Astrocyte (in vitro differentiated cells and primary cell): ENCODE results near the gene FDX1. TPM values are rescaled to one million over a fixed set of nuclear protein-coding genes. Genes with fewer than 3 reads are reported as not detected.
A peak's percentile ranks its signal among the peaks of the same experiment; 100 is the strongest.

ENCODE experiments used
- DNase-seq: peaks from one replicate; pipeline ENCODE4 v3.0.0-alpha.2; 2010; ENCODE audit warnings: low read depth
- FAIRE-seq: peaks from 2 replicates; lab custom pipeline; 2011; peaks lifted over from hg19 to GRCh38; lab: Jason Lieb, UNC
- H2AFZ ChIP-seq: 2 replicates; pipeline ENCODE4 v1.6.0; 2012; ENCODE audit warnings: low read depth, low read length, inconsistent platforms
- H3K27ac ChIP-seq: 2 replicates; pipeline ENCODE4 v1.5.1; 2011; ENCODE audit warnings: low read depth, low read length, inconsistent platforms
- H3K27me3 ChIP-seq: 2 replicates; pipeline ENCODE4 v1.6.0; 2011; ENCODE audit warnings: low read length, inconsistent platforms; ENCODE audit not compliant: insufficient read depth
- H3K36me3 ChIP-seq: 2 replicates; pipeline ENCODE4 v1.5.1; 2011; ENCODE audit warnings: low read length, inconsistent platforms; ENCODE audit not compliant: insufficient read depth
- H3K4me1 ChIP-seq: 2 replicates; pipeline ENCODE4 v1.5.1; 2011; ENCODE audit warnings: low read length, inconsistent platforms; ENCODE audit not compliant: insufficient read depth
- H3K4me2 ChIP-seq: 2 replicates; pipeline ENCODE4 v1.6.0; 2012; ENCODE audit warnings: low read length, inconsistent platforms
- H3K4me3 ChIP-seq: 2 replicates; pipeline ENCODE4 v1.5.1; 2011; ENCODE audit warnings: low read depth, mild to moderate bottlenecking, low read length, inconsistent platforms; ENCODE audit not compliant: insufficient read depth
- H3K79me2 ChIP-seq: 2 replicates; pipeline ENCODE4 v1.6.0; 2012; ENCODE audit warnings: mild to moderate bottlenecking, low read length, inconsistent platforms; ENCODE audit not compliant: insufficient read depth
- H3K9ac ChIP-seq: 2 replicates; pipeline ENCODE4 v1.6.0; 2012; ENCODE audit warnings: mild to moderate bottlenecking, low read length, inconsistent platforms
- H3K9me3 ChIP-seq: 2 replicates; pipeline ENCODE4 v1.5.1; 2012; ENCODE audit warnings: low read depth, mild to moderate bottlenecking, low read length, inconsistent platforms; ENCODE audit not compliant: insufficient read depth
- H4K20me1 ChIP-seq: 2 replicates; pipeline ENCODE4 v1.6.0; 2012; ENCODE audit warnings: low read length, inconsistent platforms; ENCODE audit not compliant: insufficient read depth
- H3K27ac Mint-ChIP-seq: one replicate; pipeline ENCODE4 v1.8.0; 2021; ENCODE audit warnings: mild to moderate bottlenecking, mixed read lengths; ENCODE audit not compliant: unreplicated experiment
- H3K27me3 Mint-ChIP-seq: one replicate; pipeline ENCODE4 v1.8.0; 2021; ENCODE audit warnings: low read depth, mixed read lengths; ENCODE audit not compliant: unreplicated experiment
- H3K36me3 Mint-ChIP-seq: one replicate; pipeline ENCODE4 v1.8.0; 2021; ENCODE audit warnings: low read depth, mixed read lengths; ENCODE audit not compliant: unreplicated experiment
- H3K4me1 Mint-ChIP-seq: one replicate; pipeline ENCODE4 v1.8.0; 2021; ENCODE audit warnings: low read depth, mixed read lengths; ENCODE audit not compliant: unreplicated experiment
- H3K4me3 Mint-ChIP-seq: one replicate; pipeline ENCODE4 v1.8.0; 2021; ENCODE audit warnings: mild to moderate bottlenecking, moderate library complexity, mixed read lengths; ENCODE audit not compliant: unreplicated experiment
- H3K9me3 Mint-ChIP-seq: one replicate; pipeline ENCODE4 v1.8.0; 2021; ENCODE audit warnings: mild to moderate bottlenecking, mixed read lengths; ENCODE audit not compliant: unreplicated experiment
- CTCF ChIP-seq: IDR thresholded peaks from 2 replicates; pipeline ENCODE4 v1.5.1; 2011; ENCODE audit warnings: low read depth, mild to moderate bottlenecking, inconsistent platforms, low read length, moderate library complexity; ENCODE audit not compliant: insufficient read depth
- EZH2 ChIP-seq: IDR thresholded peaks from 2 replicates; pipeline ENCODE4 v1.6.1; 2012; ENCODE audit warnings: mild to moderate bottlenecking, low read length, inconsistent platforms; ENCODE audit not compliant: insufficient read depth
- total RNA-seq: library from RNA; stranded (reverse); gene quantifications from 2 replicates; pipeline ENCODE4 v1.2.1, GENCODE V29; 2021

Gene FDX1
- total RNA-seq, 1 donor from 2014 or later, result 7.1 TPM

- no peak overlapping the region for H3K4me2 ChIP-seq
- no peaks in the 10 kb centered on the region for H3K9me3 ChIP-seq
- H4K20me1 ChIP-seq, result peaks cover 11% of the 10 kb centered on the region
- Mint-ChIP-seq H3K27me3 (no peaks in the 10 kb centered on the region), H3K27ac (no peak overlapping the region), H3K4me3 (no peak overlapping the region), H3K4me1 (no peaks in the 10 kb centered on the region), H3K9me3 (no peaks in the 10 kb centered on the region), H3K36me3 (peaks cover 6% of the 10 kb centered on the region)
- no peak overlapping the region for H3K9ac ChIP-seq
- DNase-seq (no peak), FAIRE-seq (no peak)
- H3K4me1 ChIP-seq, result no peaks in the 10 kb centered on the region
- H3K27ac ChIP-seq, result no peak overlapping the region
- H3K4me3 ChIP-seq, result no peak overlapping the region
- no peaks in the 10 kb centered on the region for H3K79me2 ChIP-seq
- no peaks in the 10 kb centered on the region for H3K36me3 ChIP-seq
- TF ChIP-seq CTCF (no peak), EZH2 (no peak)
- H3K27me3 ChIP-seq, result no peaks in the 10 kb centered on the region
- no peak overlapping the region for H2AFZ ChIP-seq
Observed at GRCh38 chr11:110455718-110456117, 26.0 kb downstream of the FDX1 start.

- no peak overlapping the region for H2AFZ ChIP-seq
- H3K4me1 Mint-ChIP-seq, result peaks cover 4% of the 10 kb centered on the region
- DNase-seq (peak; percentile 39), FAIRE-seq (no peak)
- no peak overlapping the region for H3K27ac Mint-ChIP-seq
- H3K27me3 ChIP-seq, result no peaks in the 10 kb centered on the region
- H3K4me1 ChIP-seq, result no peaks in the 10 kb centered on the region
- no peaks in the 10 kb centered on the region for H4K20me1 ChIP-seq
- H3K27ac ChIP-seq, result no peak overlapping the region
- no peak overlapping the region for H3K4me2 ChIP-seq
- no peak overlapping the region for H3K4me3 ChIP-seq
- no peak overlapping the region for H3K4me3 Mint-ChIP-seq
- H3K9me3 Mint-ChIP-seq, result no peaks in the 10 kb centered on the region
- no peaks in the 10 kb centered on the region for H3K36me3 ChIP-seq
- TF ChIP-seq EZH2 (no peak), CTCF (peak; percentile 50)
- no peaks in the 10 kb centered on the region for H3K27me3 Mint-ChIP-seq
- H3K36me3 Mint-ChIP-seq, result peaks cover 3% of the 10 kb centered on the region
- H3K9ac ChIP-seq, result no peak overlapping the region
- no peaks in the 10 kb centered on the region for H3K9me3 ChIP-seq
- H3K79me2 ChIP-seq, result no peaks in the 10 kb centered on the region
Observed at GRCh38 chr11:110463153-110463552, 33.4 kb downstream of the FDX1 start.

- Mint-ChIP-seq H3K4me3 (no peak overlapping the region), H3K4me1 (peaks cover 4% of the 10 kb centered on the region), H3K27me3 (no peaks in the 10 kb centered on the region), H3K9me3 (no peaks in the 10 kb centered on the region), H3K27ac (no peak overlapping the region), H3K36me3 (no peaks in the 10 kb centered on the region)
- no peaks in the 10 kb centered on the region for H3K79me2 ChIP-seq
- no peaks in the 10 kb centered on the region for H3K4me1 ChIP-seq
- TF ChIP-seq EZH2, result no peak
- TF ChIP-seq CTCF, result no peak
- no peaks in the 10 kb centered on the region for H3K36me3 ChIP-seq
- no peak overlapping the region for H3K9ac ChIP-seq
- no peaks in the 10 kb centered on the region for H3K27me3 ChIP-seq
- FAIRE-seq, result no peak
- no peak overlapping the region for H3K27ac ChIP-seq
- DNase-seq, result no peak
- no peak overlapping the region for H3K4me2 ChIP-seq
- no peaks in the 10 kb centered on the region for H4K20me1 ChIP-seq
- no peaks in the 10 kb centered on the region for H3K9me3 ChIP-seq
- no peak overlapping the region for H2AFZ ChIP-seq
- no peak overlapping the region for H3K4me3 ChIP-seq
Observed at GRCh38 chr11:110465231-110465630, 35.5 kb downstream of the FDX1 start.
